GM21825 (cell line): ENCODE results near the gene PLSCR1.
"Not testable (repeated sequence)": the region's sequence is repeated elsewhere in the genome, so short reads cannot be mapped to it uniquely, and the experiment has no call there.

ENCODE experiments used
- ATAC-seq: cut with Tn5 transposase; IDR thresholded peaks from one replicate; pipeline ENCODE4 v1.9.1; 2021; ENCODE audit warnings: mild to moderate bottlenecking, moderate library complexity; ENCODE audit not compliant: unreplicated experiment

Gene PLSCR1

GRCh38 chr3:146485297-146485696, 59.1 kb downstream of the PLSCR1 start:
- no peak for ATAC-seq

GRCh38 chr3:146476094-146476740, 68.2 kb downstream of the PLSCR1 start:
- ATAC-seq, result no peak

- not testable (repeated sequence) for ATAC-seq
Observed at GRCh38 chr3:146474976-146475375, 69.4 kb downstream of the PLSCR1 start.

- ATAC-seq, result no peak
Observed at GRCh38 chr3:146473726-146474125, 70.7 kb downstream of the PLSCR1 start.

GRCh38 chr3:146472611-146473010, 71.8 kb downstream of the PLSCR1 start:
- ATAC-seq, result no peak

- no peak for ATAC-seq
Observed at GRCh38 chr3:146471012-146471411, 73.4 kb downstream of the PLSCR1 start.

GRCh38 chr3:146470425-146470990, 73.9 kb downstream of the PLSCR1 start:
- no peak for ATAC-seq

- ATAC-seq, result peak; percentile 99
Observed at GRCh38 chr3:146469150-146470017, 75.0 kb downstream of the PLSCR1 start, which contains the start of gene PLSCR2. Gene PLSCR2 (minus strand): TSS chr3:146469561. CDS start chr3:146459904, 9,657 bp downstream.

- no peak for ATAC-seq
Observed at GRCh38 chr3:146468671-146469149, 75.7 kb downstream of the PLSCR1 start.

- ATAC-seq, result no peak
Observed at GRCh38 chr3:146468234-146468633, 76.2 kb downstream of the PLSCR1 start.

- no peak for ATAC-seq
Observed at GRCh38 chr3:146466604-146467003, 77.8 kb downstream of the PLSCR1 start.

- no peak for ATAC-seq
Observed at GRCh38 chr3:146465693-146466465, 78.5 kb downstream of the PLSCR1 start.
